ENCODE data around the gene CCNJL. TPM values are rescaled to one million over a fixed set of nuclear protein-coding genes. Genes with fewer than 3 reads are reported as not detected.

The CCNJL gene
- total and polyA plus RNA-seq, 4 donors: 0.07 to 0.84 (median 0.63) TPM

DNA sequence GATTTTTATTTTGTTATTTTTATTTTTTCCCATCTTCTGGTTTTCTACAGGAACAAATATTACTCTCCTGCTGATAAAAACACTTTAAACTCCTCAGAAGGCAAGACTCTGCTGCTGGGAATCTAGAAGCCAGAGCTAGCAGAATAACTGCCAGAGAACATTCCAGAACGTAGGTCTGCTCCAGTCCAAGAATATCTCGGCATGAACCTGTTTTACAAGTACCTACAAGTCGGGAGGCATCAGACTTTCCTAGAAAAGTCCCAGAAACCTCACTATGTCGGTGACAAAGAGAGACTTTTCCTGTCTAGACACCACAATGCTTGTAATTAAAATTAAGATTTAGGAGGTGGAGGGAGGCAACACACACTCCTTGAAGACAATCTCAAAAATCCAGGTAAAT is 41.7 kb downstream of the CCNJL start:
- TF ChIP-seq TAF1 (conservative IDR thresholded peaks at IDR 0.05) (no peak), ZBTB33 (IDR thresholded peaks at IDR 0.05) (no peak), HNF4G (IDR thresholded peaks at IDR 0.05) (no peak), YY1 (IDR thresholded peaks at IDR 0.05) (no peak), NR2F2 (IDR thresholded peaks at IDR 0.05) (no peak), HNF4A (conservative IDR thresholded peaks at IDR 0.05) (no peak), FOXA2 (IDR thresholded peaks at IDR 0.05) (no peak), FOXA1 (IDR thresholded peaks at IDR 0.05) (no peak), SP1 (IDR thresholded peaks at IDR 0.05) (no peak), RAD21 (IDR thresholded peaks at IDR 0.05) (no peak), ATF3 (IDR thresholded peaks at IDR 0.05) (no peak), JUND (IDR thresholded peaks at IDR 0.05) (no peak), RXRA (IDR thresholded peaks at IDR 0.05) (no peak), EGR1 (IDR thresholded peaks at IDR 0.05; ENCODE audit: low read depth in 2 of 2) (no peak)
- TF ChIP-seq, protein P1, sequence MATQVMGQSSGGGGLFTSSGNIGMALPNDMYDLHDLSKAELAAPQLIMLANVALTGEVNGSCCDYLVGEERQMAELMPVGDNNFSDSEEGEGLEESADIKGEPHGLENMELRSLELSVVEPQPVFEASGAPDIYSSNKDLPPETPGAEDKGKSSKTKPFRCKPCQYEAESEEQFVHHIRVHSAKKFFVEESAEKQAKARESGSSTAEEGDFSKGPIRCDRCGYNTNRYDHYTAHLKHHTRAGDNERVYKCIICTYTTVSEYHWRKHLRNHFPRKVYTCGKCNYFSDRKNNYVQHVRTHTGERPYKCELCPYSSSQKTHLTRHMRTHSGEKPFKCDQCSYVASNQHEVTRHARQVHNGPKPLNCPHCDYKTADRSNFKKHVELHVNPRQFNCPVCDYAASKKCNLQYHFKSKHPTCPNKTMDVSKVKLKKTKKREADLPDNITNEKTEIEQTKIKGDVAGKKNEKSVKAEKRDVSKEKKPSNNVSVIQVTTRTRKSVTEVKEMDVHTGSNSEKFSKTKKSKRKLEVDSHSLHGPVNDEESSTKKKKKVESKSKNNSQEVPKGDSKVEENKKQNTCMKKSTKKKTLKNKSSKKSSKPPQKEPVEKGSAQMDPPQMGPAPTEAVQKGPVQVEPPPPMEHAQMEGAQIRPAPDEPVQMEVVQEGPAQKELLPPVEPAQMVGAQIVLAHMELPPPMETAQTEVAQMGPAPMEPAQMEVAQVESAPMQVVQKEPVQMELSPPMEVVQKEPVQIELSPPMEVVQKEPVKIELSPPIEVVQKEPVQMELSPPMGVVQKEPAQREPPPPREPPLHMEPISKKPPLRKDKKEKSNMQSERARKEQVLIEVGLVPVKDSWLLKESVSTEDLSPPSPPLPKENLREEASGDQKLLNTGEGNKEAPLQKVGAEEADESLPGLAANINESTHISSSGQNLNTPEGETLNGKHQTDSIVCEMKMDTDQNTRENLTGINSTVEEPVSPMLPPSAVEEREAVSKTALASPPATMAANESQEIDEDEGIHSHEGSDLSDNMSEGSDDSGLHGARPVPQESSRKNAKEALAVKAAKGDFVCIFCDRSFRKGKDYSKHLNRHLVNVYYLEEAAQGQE (IDR thresholded peaks at IDR 0.05): no peak
- TF ChIP-seq, protein P2, sequence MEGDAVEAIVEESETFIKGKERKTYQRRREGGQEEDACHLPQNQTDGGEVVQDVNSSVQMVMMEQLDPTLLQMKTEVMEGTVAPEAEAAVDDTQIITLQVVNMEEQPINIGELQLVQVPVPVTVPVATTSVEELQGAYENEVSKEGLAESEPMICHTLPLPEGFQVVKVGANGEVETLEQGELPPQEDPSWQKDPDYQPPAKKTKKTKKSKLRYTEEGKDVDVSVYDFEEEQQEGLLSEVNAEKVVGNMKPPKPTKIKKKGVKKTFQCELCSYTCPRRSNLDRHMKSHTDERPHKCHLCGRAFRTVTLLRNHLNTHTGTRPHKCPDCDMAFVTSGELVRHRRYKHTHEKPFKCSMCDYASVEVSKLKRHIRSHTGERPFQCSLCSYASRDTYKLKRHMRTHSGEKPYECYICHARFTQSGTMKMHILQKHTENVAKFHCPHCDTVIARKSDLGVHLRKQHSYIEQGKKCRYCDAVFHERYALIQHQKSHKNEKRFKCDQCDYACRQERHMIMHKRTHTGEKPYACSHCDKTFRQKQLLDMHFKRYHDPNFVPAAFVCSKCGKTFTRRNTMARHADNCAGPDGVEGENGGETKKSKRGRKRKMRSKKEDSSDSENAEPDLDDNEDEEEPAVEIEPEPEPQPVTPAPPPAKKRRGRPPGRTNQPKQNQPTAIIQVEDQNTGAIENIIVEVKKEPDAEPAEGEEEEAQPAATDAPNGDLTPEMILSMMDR (IDR thresholded peaks at IDR 0.05; ENCODE audit: low read depth, low read length, missing input control): no peak
- no peaks in the 10 kb centered on the region for H3K9me3 ChIP-seq (ENCODE audit: control insufficient read depth in 4 of 4, low read length in 3 of 4)
- 73% methylated on average over 4 of the region's 4 CpGs for WGBS
- peak overlapping the region in 1 of 2 donors; percentile 36 for H3K9ac ChIP-seq (ENCODE audit: low read depth in 1 of 2, low read length in 2 of 2)
- no peak for DNase-seq (ENCODE audit: low spot score)
- no peaks in the 10 kb centered on the region for H3K27me3 ChIP-seq (ENCODE audit: control insufficient read depth in 4 of 4, insufficient read depth in 4 of 4, low read length in 3 of 4)
- no peaks in the 10 kb centered on the region for H3K36me3 ChIP-seq (ENCODE audit: control insufficient read depth in 4 of 4, insufficient read depth in 3 of 4, low read depth in 1 of 4, low read length in 3 of 4)
- peak overlapping the region in 1 of 2 donors; percentile 37 for H3K27ac ChIP-seq (ENCODE audit: low read depth in 1 of 2, low read length in 2 of 2)
- H3K4me3 ChIP-seq (ENCODE audit: low read depth in 1 of 3, low read length in 3 of 3): no peak overlapping the region
- H3K4me1 ChIP-seq (ENCODE audit: control insufficient read depth in 4 of 4, insufficient read depth in 4 of 4, low read length in 3 of 4): peaks cover 0 to 11% (median 1%) of the 10 kb centered on the region in 4 donors

GRCh38 chr5:160269017-160269416 is 43.3 kb downstream of the CCNJL start:
- peak; percentile 55 for DNase-seq (ENCODE audit: low spot score)
- no peaks in the 10 kb centered on the region for H3K36me3 ChIP-seq (ENCODE audit: control insufficient read depth in 4 of 4, insufficient read depth in 3 of 4, low read depth in 1 of 4, low read length in 3 of 4)
- no peak overlapping the region for H3K9ac ChIP-seq (ENCODE audit: low read depth in 1 of 2, low read length in 2 of 2)
- no peaks in the 10 kb centered on the region for H3K9me3 ChIP-seq (ENCODE audit: control insufficient read depth in 4 of 4, low read length in 3 of 4)
- WGBS: 55% methylated on average over 10 of the region's 10 CpGs
- peak; percentile 89 for TF ChIP-seq NR2F2 (IDR thresholded peaks at IDR 0.05)
- peak in 1 of 2 donors; percentile 20 for TF ChIP-seq JUND (IDR thresholded peaks at IDR 0.05)
- TF ChIP-seq, protein P2 (IDR thresholded peaks at IDR 0.05; ENCODE audit: low read depth, low read length, missing input control): no peak
- TF ChIP-seq RXRA (IDR thresholded peaks at IDR 0.05): peak; percentile 67 to 68
- no peak for TF ChIP-seq FOXA1 (IDR thresholded peaks at IDR 0.05)
- TF ChIP-seq FOXA2 (IDR thresholded peaks at IDR 0.05): no peak
- TF ChIP-seq YY1 (IDR thresholded peaks at IDR 0.05): no peak
- no peak for TF ChIP-seq HNF4G (IDR thresholded peaks at IDR 0.05)
- TF ChIP-seq SP1 (IDR thresholded peaks at IDR 0.05): peak; percentile 28
- no peak for TF ChIP-seq RAD21 (IDR thresholded peaks at IDR 0.05)
- TF ChIP-seq HNF4A (conservative IDR thresholded peaks at IDR 0.05): no peak
- H3K4me1 ChIP-seq (ENCODE audit: control insufficient read depth in 4 of 4, insufficient read depth in 4 of 4, low read length in 3 of 4): peaks cover 0 to 11% (median 1%) of the 10 kb centered on the region in 4 donors
- H3K4me3 ChIP-seq (ENCODE audit: low read depth in 1 of 3, low read length in 3 of 3): no peak overlapping the region
- H3K27me3 ChIP-seq (ENCODE audit: control insufficient read depth in 4 of 4, insufficient read depth in 4 of 4, low read length in 3 of 4): no peaks in the 10 kb centered on the region
- peak overlapping the region; percentile 59 to 63 for H3K27ac ChIP-seq (ENCODE audit: low read depth in 1 of 2, low read length in 2 of 2)

Data from liver (tissue), 9 donors.